ENCODE measurements around the gene OXLD1.
"Not testable (repeated sequence)": the region's sequence is repeated elsewhere in the genome, so short reads cannot be mapped to it uniquely, and the experiment has no call there.

Gene OXLD1

DNA sequence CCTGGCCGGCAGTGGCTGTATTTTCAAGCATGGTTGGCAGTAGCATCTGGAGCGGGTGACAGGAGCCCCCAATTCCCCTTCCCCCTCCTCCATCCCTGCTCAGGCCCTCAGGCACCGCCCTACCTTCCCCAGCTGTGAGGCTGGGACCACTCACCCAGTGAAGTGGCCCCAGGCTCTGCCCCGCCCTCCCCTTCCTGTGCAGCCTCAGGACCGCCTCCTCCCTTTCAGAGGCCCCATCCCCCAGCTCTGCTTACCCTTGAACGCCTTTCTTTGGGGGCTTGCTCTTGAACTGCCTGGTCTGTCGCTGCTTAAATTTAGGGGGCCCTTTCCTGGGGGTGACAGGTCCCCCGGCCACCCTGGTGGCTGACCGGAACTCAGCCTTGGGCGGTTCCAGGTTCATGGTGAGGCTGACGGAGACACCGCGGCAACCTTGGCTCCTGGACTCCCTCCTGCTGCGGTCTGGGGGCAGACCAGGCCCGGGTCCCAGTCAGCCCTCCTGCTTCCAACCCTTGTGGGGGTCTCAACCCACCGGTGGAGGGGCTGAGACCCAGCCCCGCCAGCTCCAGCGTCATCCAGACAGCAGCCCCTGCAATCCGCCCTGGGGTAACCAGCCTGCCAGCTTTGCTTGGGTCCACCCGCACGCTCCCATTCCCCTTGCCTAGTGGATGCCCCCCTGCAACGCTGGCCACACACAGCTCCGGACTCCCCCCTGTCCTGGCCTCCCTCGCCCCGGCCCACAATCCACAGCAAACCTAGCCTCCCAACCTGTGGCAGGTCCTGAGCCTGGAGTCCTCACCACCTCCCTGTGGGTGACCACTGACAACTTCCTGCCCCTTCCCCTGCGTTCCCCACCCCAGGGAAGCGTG lies 13.3 kb downstream of the OXLD1 start:
- no peak for DNase-seq (ENCODE audit: low spot score)

DNA sequence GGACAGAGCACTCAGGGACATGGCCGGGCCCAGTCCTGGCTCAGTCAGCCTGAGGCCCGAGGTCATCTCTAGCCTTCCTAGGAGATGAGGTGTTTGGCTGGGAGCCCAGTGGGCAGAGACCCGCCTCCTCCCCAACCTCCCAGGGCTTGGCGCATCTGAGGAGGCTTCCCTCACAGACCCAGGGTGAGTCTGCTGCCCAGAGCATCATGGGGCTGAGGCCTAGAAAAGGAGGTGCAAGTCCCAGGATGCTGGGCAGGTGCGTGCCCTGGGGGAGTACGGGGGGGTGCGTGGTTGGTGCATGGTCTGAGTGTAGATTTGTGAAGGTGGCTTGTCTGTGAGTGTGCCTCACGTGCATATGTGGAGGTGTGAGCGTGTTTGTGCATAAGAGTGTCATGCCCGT lies 14.7 kb downstream of the OXLD1 start:
- no peak for DNase-seq (ENCODE audit: low spot score)

DNA sequence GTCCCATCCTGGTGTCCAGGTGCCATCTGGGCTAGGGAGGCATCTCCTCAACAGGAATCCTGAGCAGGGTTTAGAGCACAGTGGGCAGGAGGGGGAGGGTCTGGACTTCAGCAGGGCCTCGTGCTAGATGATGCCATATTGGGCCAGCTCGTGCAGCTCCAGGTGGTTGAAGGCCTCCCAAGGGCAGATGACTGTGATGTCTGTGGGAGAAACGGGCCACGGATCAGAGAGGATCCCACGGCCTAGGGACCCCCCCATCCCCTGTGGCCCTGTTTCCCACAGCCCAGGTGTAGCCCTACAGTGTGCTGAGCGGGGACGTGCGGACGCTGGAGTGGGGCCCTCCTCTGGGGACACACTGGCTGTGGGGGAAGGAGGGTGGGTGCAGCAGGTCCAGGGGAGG lies 15.5 kb downstream of the OXLD1 start:
- no peak for DNase-seq (ENCODE audit: low spot score)

DNA sequence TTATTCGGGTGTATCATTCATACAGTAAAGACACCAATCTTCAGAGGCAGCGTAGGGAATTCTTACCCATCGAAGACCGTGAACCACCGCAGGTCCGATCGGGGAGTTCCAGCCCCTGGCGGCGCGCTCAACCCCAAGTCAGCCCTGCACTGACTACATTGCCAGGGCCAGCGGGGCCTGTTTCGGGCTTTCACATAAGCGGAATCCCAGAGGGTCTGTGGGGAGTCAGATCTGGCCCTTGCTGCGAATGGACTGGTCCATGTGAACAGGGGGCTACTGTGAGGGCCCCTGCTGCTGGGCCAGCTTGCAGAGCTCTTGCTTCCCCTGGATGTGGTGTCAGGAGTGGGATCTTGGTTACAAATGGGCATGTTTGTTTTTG lies 17.7 kb downstream of the OXLD1 start:
- DNase-seq (ENCODE audit: low spot score) = no peak

DNA sequence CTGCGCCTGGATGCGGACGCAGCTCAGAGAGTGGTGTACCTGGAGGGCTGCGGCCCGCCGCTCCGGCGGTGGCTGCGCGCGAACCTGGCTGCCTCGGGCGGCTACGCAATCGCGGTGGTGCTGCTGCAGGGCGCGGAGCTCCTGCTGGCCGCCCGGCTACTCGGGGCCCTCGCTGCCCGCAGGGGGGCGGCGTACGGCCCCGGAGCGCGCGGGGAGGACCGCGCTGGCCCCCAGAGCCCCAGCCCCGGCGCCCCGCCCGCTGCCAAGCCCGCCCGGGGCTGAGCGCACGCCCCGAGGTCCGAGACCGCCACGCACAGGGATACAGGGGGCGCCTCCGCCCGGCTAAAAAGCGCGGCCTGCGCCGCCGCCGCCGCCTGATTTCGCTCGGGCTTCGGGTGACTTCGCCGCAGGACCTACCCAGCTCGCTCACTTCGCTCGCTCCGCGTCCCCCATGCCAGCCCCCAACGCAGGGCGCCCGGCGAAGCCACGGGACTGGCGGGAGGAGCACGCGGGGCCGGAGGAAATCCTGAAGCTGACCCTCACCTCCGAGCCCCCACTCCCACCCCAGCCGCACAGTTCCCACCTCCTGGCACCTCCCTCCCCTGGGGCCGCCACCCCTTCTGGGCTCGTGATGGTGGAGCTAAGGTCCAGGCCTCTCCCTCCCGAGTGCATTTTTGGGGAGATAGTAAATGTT lies 18.2 kb downstream of the OXLD1 start:
- no peak for DNase-seq (ENCODE audit: low spot score)

DNA sequence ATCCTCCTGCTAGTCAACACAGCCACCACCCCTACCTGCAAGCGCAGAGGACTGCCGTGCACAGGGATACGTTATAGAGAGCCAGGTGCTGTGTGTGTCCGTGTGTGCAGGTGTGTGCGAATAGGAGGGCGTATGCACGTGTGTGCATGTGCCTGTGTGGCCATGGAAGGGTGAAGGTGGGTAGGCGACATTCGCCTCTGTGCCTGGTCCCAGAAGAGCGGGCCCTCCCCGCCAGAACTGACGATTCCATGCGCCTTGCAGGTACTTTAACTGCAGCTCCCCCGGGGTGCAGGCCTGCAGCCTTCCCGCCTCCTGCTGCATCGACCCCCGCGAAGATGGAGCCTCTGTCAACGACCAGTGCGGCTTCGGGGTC lies 18.8 kb downstream of the OXLD1 start:
- DNase-seq (ENCODE audit: low spot score) = no peak

DNA sequence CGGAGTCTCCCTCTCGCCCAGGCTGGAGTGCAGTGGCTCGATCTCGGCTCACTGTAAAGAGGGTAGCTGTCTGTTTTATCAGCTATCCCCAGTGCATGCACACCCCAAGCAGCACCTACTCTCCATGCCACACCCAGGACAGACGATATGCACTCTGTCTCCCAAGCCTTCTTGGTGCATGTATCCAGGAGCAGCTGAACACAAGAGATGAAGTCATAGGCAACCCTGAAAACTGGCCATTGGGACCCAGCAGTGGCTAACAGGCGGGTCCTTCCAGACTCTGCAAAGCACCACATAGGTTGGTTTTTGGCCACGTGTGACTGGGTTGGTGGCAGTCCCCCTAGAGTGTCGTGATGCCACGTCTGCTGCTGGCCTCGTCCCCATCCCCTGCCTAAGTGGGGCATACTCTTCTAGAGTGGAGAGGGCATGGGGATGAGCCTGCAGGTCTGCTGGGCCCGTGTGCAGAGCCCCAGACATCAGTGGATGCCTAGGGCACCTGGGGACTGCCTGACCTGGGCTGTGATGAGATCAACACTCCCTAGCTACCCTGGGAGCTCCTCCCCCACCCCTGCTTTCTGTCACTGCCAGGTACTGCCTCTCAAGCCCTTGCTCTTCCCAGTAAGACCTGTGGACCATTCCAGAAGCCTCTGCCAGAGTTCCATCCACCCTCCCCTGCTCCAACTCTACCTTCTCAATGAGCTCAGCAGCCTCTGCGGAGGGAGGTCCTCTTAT lies 19.4 kb downstream of the OXLD1 start:
- DNase-seq (ENCODE audit: low spot score) = no peak

DNA sequence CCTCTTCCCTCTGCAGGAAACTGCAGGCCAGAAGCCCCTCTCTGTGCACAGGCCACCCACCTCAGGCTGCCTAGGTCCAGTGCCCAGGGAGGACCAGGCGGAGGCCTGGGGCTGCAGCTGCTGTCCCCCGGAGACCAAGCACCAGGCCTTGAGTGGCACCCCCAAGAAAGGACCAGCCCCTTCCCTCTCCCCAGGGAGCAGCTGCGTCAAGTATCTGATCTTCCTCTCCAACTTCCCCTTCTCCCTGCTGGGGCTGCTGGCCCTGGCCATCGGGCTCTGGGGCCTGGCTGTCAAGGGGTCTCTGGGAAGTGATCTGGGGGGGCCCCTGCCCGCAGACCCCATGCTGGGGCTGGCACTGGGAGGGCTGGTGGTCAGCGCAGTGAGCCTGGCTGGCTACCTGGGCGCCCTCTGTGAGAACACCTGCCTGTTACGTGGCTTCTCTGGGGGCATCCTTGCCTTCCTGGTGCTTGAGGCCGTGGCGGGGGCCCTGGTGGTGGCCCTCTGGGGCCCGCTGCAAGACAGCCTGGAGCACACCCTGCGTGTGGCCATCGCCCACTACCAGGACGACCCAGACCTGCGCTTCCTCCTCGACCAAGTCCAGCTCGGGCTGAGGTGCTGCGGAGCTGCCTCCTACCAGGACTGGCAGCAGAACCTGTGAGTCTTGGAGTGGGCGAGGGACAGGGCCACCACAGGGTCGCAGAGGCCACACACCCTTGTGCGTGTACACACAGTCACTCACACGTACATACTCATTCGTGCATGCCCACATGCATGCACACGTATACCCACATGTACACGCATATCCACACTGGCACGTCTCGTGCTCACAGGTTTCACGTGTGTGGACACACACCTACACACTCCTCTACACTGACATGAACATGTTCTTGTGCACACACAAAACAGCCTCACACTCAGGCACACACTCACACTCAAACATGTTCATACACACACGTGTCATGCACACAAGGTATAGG lies 21.1 kb downstream of the OXLD1 start:
- DNase-seq (ENCODE audit: low spot score) = no peak

DNA sequence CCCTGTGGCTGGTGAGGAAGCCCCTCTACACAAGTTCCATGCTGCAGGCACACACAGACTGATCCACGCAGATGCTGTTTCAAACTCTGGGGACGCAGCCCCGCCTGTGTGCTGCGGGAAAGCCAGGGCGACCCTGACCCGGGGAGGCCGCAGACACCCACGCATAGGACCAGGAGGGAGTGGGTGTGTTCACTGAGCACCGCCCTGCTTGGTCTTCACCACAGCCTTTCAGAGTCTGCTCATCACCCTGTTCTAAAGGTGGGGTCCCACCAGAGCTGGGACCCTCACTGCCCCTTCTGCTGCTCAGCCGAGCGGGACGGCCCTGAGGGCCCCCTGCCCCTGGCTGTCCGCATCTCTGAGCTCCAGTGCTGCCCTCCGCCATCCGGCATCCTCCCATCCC lies 21.9 kb downstream of the OXLD1 start:
- no peak for DNase-seq (ENCODE audit: low spot score)

DNA sequence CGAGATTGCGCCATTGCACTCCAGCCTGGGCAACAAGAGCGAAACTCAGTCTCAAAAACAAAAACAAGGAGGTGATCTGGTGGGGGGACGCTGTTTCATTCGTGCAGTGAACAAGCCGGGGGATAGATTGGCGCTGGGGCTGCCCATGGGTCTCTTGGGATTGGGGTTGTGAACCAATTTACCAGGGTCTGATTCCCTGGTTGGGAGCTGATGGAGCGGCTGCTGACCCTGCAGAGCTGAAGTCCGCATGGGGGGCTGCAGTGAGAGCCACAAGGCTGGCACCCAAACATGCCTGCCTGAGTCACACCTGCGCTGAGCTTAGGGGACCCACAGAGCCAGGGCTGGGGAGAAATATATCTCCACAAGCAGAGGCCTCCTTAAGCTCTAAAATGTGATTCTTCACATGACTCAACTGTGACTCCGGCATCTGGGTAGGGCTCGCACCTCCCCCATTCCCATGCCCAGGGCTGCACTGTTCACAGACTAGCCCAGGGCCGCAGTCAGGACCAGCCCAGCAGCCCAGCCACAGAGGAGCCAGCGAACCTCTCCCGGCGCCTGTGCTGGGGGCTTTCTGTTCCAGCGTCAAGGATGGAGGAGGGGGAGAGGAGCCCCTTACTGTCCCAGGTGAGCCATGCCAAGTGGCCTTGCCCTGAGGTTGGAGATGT lies 24.4 kb downstream of the OXLD1 start:
- DNase-seq (ENCODE audit: low spot score) = no peak

DNA sequence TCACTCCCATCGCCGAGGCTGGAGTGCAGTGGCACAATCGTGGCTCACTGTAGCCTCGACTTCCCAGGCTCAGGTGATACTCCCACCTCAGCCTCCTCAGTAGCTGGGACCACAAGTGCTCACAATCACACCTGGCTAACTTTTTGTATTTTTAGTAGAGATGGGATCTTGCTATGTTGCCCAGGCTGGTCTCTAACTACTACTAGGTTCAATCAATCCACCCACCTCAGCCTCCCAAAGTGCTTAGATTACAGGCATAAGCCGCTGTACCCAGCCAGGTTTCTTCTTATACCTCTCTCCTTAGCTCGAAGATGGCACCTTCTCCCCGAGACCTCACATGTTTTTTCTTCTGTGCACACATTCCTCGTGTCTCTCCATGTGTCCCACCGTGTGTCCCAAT lies 26.4 kb downstream of the OXLD1 start:
- DNase-seq (ENCODE audit: low spot score) = no peak

DNA sequence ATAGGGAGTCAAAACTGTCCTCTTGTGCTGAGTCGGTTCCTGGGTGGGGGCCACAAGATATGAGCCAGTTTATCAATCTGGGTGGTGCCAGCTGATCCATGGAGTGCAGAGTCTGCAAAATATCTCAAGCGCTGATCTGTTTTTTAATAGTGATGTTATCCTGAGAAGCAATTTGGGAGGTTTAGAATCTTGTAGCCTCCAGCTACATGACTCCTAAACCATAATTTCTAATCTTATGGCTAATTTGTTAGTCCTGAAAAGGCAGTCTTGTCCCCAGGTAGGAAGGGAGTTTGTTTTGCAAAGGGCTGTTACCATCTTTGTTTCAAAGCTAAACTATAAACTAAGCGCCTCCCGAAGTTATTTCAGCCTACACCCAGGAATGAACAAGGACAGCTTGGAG lies 27.7 kb downstream of the OXLD1 start:
- DNase-seq (ENCODE audit: low spot score) = no peak

DNA sequence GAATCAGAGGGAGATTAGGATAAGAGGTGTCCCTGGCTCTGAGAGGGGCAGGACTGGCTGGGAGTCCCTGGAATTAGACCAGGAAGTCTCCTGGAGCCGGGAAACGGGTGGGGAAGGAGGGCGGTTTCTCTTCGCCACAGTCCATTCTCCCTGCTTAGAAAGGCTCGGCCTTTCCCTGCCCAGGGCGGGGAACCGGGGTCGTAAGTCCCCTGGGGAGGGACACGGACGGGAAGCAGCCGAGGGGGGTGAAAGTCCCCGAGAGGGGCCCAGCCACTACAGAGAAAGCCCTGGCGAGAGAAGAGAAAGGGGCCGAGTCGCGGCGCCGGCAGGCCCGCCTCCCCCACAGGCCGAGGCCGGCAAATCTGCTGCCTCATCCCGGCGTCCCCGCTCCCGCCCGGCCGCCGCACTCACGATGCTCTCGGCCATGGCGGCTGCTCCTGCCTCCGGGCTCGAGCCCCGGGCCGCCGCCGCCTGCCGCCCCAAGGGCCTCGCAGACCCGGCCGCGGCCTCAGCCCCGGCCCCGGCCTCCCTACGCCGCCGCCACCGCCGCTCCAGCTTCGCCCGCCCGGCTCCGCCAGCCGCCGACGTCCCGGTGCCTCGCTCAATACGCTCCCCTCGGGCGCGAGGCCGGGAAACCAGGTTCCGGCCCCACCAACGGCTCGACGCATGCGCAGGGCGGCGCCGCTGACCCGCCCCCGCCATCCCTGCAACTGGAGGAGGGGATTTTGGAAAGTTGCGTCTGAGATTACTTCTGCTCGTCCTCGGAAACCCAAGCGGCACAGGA lies 29.7 kb downstream of the OXLD1 start, which contains the start of the genes NPLOC4 and TSPAN10:
Gene NPLOC4 (minus strand): TSS at position 608 of the 784 bp plus-strand sequence. CDS start 182 bp downstream, at position 426.
Gene TSPAN10 (plus strand): TSS at position 692 of the 784 bp plus-strand sequence. CDS start 5,217 bp downstream, outside the sequence.
- peak; percentile 92 for DNase-seq (ENCODE audit: low spot score)

DNA sequence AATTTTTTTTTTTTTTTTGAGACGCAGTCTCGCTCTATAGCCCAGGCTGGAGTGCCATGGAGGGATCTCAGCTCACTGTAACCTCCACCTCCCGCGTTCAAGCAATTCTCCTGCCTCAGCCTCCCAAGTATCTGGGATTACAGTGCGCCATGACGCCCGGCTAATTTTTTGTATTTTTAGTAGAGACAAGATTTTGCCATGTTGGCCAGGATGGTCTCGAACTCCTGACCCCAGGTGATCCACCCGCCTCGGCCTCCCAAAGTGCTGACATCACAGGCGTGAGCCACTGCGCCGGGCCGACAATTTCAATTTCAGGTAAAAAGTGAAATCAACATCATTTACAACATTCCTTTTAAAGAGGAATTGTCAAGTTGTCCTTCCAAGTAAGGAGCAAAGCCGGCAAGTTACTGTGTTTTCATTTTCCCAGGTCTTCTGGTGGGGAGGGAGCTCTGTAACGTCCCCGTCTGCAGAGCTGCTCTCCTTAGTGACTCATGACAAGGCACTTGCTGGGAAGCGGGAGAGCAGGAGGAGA lies 30.4 kb downstream of the OXLD1 start:
- DNase-seq (ENCODE audit: low spot score) = no peak

DNA sequence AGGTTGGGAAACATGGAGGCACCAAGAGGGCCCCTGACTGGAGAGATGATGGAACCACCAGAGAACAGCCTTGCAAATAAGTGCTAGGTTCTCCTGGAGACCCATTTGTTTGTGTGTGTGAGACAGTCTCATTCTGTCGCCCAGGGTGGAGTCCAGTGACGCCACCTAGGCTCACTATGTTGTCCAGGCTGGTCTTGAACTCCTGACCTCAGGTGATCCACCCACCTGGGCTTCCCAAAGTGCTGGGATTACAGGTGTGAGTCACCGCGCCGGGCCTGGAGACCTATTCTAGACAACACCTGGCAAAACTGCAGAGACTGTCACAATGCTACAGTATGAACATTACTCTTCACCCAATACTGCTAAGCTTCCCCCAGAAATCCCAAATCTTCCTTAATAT lies 31.0 kb downstream of the OXLD1 start:
- no peak for DNase-seq (ENCODE audit: low spot score)

DNA sequence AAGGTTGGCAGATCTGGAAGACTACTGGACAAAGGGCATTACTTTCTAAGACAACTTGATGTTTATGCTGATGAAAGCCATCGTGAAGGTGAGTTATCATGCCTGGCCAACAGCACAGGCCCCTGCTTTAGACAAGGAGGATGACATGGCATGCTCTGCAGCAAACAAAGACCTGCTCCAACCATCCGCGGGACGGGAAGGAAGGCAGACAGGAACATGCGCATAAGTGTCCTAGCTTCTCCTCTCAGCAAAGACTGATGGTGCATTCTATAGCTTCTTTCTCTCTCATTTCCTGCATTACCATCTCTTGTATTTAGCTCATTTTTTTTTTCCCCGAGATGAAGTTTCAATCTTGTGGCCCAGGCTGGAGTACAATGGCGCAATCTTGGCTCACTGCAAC lies 34.9 kb downstream of the OXLD1 start:
- no peak for DNase-seq (ENCODE audit: low spot score)

DNA sequence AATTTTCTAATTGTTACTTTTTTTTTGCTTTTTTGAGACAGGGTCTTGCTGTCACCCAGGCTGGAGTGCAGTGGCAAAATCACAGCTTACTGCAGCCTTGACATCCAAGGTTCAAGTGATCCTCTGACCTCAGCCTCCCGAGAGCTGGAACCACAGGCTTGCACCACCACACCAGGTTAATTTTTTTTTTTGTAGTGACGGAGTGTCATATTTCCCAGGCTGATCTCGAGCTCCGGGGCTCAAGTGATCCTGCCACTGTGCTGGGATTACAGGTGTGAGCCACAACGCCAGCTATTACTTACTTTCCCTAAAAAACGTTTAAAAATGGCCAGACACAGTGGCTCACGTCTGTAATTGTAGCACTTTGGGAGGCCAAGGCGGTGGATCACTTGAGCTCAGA lies 36.1 kb downstream of the OXLD1 start:
- no peak for DNase-seq (ENCODE audit: low spot score)

DNA sequence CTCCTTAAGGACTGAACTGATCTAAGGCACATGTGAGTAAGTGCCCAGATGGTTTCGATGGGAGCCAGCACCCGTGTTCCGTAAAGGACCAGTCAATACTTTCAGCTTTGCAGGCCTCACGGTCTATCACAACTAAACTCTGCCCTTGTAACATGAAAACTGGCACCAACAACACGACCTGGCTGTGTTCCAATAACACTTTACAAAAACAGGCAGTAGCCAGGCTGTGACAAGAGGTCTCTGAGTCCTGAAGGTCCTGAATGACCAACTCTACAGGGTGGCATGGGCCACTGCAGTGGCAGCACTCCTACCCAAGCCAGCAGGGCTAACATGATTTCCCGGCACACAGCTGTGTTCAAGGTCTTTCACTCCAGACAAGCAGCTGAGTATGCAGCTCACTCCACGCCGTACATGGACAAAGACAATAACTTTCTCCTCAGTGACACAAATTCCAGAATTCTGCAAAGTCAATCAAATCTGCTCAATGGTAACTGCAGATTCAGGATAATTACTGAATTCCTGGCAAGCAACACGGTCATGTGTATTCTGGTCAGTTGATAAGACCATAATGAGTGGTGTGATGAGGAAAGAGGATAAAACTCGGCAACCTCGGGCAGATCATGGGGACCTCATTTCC lies 44.8 kb downstream of the OXLD1 start:
- no peak for DNase-seq (ENCODE audit: low spot score)

DNA sequence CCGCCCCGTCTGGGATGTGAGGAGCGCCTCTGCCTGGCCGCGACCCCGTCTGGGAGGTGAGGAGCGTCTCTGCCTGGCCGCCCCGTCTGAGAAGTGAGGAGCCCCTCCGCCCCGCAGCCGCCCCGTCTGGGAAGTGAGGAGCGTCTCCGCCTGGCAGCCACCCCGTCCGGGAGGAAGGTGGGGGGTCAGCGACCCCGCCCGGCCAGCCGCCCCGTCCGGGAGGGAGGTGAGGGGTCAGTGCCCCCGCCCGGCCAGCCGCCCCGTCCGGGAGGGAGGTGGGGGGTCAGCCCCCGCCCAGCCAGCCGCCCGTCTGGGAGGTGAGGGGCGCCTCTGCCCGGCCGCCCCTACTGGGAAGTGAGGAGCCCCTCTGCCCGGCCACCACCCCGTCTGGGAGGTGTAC lies 48.1 kb downstream of the OXLD1 start:
- not testable (repeated sequence) for DNase-seq (ENCODE audit: low spot score)
